Left lung (tissue), 10 donors: Measurements from ENCODE around the gene AGMO. TPM values are rescaled to one million over a fixed set of nuclear protein-coding genes. Genes with fewer than 3 reads are reported as not detected.

ENCODE experiments used
- ATAC-seq: fragments of 200-7000 bp; cut with Tn5 transposase; one replicate; pipeline ENCODE4 v1.9.1; 2020; ENCODE audit warnings: moderate library complexity
- DNase-seq, 4 donors: peaks; one replicate each; pipeline ENCODE4 v3.0.0-alpha.2; 2013 to 2020
- H3K27ac ChIP-seq, 2 donors: fragments of 200-600 bp; sonication (generic) in 1 of 2; one replicate each; pipeline versions ENCODE4 v1.5.0 to v1.8.0; 2020 to 2021
- H3K27me3 ChIP-seq, 2 donors: fragments of 200-600 bp; sonication (generic) in 1 of 2; one replicate each; pipeline versions ENCODE4 v1.5.0 to v1.8.0; 2020 to 2021
- H3K36me3 ChIP-seq, 2 donors: fragments of 200-600 bp; sonication (generic) in 1 of 2; one replicate each; pipeline versions ENCODE4 v1.5.0 to v1.8.0; 2020 to 2021
- H3K4me1 ChIP-seq, 2 donors: fragments of 200-600 bp; one replicate each; pipeline ENCODE4 v1.8.0; 2021
- H3K4me3 ChIP-seq, 2 donors: fragments of 200-600 bp; sonication (generic) in 1 of 2; one replicate each; pipeline versions ENCODE4 v1.5.0 to v1.8.0; 2020 to 2021; ENCODE audit warnings: mild to moderate bottlenecking in 1 of 2
- H3K9me3 ChIP-seq, 2 donors: fragments of 200-600 bp; sonication (generic) in 1 of 2; one replicate each; pipeline versions ENCODE4 v1.5.0 to v1.8.0; 2020 to 2021
- intact Hi-C, 2 donors: fragments of 100-400 bp; cut with DNase I; formaldehyde crosslinking; loops; one replicate each; pipeline versions ENCODE4 v1.11.2 to v1.14.2; 2022
- polyA plus RNA-seq, 6 donors: library from polyadenylated mRNA; unstranded; fragments of 120-200 nt; gene quantifications; one replicate each; pipeline ENCODE4 v1.2.1, GENCODE V29; 2013; ENCODE audit not compliant: insufficient read length in 6 of 6
- total RNA-seq, 2 donors: library from RNA; stranded (reverse); fragmentation: NEBNext Ultra II Directional; extraction: Animal tissue kit (Norgen Biotek cat#: 25700); gene quantifications; one replicate each; pipeline ENCODE4 v1.2.1, GENCODE V29; 2021
- TF ChIP-seq, protein P1 (sequence below), 2 donors: fragments of 200-600 bp; sonication (generic) in 1 of 2; IDR thresholded peaks; one replicate each; pipeline versions ENCODE4 v1.5.0 to v1.8.0; 2021; ENCODE audit warnings: antibody characterized with exemption in 2 of 2
- donor health status: DM: no; HTN: yes; CAD: no.
- donor health status: DM: no; HTN: no; CAD: no.

Gene AGMO
- total and polyA plus RNA-seq, 8 donors: 0.32 to 0.85 (median 0.42) TPM

DNA sequence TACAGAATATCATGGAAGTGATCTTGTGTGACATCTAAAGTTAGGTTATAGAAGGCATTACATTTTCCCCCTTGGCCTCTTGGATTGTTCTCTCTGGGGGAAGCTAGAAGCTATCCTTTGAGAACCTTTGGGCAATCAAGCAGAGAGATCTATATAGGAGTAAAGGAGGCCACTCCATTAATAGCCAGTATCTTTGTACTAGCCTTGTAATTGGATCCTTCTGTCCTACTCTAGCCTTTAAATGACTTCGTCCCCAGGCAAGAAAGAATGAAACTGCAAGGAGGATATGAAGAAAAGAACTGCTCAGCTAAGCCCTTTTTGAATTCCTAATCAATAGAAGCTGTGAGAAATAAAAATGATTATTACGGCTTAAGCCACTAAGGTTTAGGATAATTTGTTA lies 230.9 kb downstream of the AGMO start:
- TF ChIP-seq, protein P1, sequence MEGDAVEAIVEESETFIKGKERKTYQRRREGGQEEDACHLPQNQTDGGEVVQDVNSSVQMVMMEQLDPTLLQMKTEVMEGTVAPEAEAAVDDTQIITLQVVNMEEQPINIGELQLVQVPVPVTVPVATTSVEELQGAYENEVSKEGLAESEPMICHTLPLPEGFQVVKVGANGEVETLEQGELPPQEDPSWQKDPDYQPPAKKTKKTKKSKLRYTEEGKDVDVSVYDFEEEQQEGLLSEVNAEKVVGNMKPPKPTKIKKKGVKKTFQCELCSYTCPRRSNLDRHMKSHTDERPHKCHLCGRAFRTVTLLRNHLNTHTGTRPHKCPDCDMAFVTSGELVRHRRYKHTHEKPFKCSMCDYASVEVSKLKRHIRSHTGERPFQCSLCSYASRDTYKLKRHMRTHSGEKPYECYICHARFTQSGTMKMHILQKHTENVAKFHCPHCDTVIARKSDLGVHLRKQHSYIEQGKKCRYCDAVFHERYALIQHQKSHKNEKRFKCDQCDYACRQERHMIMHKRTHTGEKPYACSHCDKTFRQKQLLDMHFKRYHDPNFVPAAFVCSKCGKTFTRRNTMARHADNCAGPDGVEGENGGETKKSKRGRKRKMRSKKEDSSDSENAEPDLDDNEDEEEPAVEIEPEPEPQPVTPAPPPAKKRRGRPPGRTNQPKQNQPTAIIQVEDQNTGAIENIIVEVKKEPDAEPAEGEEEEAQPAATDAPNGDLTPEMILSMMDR (IDR thresholded peaks at IDR 0.05): no peak
- H3K4me3 ChIP-seq: no peak overlapping the region
- DNase-seq: no peak
- H3K27ac ChIP-seq: no peak overlapping the region
- ATAC-seq: no peak
- no peaks in the 10 kb centered on the region for H3K27me3 ChIP-seq
- no peaks in the 10 kb centered on the region for H3K9me3 ChIP-seq
- H3K4me1 ChIP-seq: no peaks in the 10 kb centered on the region
- no peaks in the 10 kb centered on the region for H3K36me3 ChIP-seq
- intact Hi-C loops: no loop called here

DNA sequence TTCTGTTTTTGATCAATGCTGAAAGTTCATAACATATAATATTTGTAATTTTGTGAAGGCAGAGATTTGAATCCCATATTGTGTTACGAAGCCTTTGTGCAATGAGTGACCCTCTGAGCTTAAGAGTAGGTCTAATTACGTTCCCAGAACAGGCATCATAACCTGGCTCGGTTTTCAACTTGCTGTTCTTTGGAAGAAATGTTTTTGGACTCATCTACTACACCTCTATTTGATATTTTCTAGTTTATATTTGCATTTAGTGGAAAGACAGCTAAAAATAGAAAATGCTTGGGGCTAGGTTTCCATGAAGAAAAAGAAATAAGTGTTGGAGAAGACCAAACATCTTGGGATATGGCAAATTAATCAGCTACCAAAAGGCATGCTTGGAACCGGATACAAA lies 234.8 kb downstream of the AGMO start:
- ATAC-seq: no peak
- Histone ChIP-seq H3K27ac (no peak overlapping the region), H3K9me3 (no peaks in the 10 kb centered on the region), H3K4me3 (no peak overlapping the region), H3K4me1 (no peaks in the 10 kb centered on the region), H3K27me3 (no peaks in the 10 kb centered on the region), H3K36me3 (no peaks in the 10 kb centered on the region)
- intact Hi-C loops: no loop called here
- DNase-seq: no peak
- TF ChIP-seq, protein P1 (IDR thresholded peaks at IDR 0.05): no peak

DNA sequence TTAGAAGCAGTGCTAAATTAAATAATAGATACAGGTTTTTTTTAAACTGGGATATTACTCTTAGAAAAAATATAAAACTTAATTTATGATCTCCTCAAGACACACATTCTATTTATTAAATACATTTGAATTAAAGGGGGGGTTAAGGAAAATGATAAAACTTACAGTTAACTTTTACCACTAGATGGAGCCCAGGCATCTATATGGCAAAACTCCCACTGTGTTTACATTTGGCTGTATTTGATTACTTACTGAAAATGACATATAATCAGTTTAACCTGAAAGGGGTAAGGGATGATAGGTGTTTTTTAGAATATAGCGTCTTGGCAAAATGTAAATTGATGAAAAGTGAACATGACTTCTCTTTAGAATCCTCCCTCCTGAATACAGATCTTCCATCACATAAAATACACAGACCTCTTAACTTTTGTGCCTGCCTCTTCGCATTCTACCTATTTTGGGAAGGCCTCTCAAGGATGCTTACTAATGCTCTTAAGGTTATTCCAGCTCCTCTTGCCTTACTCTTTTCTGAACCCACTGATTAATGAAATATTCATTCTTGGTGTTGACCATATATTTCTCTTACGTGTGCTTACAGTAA lies 235.7 kb downstream of the AGMO start:
- no peaks in the 10 kb centered on the region for H3K9me3 ChIP-seq
- H3K4me3 ChIP-seq: no peak overlapping the region
- no peaks in the 10 kb centered on the region for H3K36me3 ChIP-seq
- no peaks in the 10 kb centered on the region for H3K27me3 ChIP-seq
- DNase-seq: peak in 2 of 4 donors; percentile 36 to 39
- H3K27ac ChIP-seq: no peak overlapping the region
- intact Hi-C loops: no loop called here
- TF ChIP-seq, protein P1 (IDR thresholded peaks at IDR 0.05): peak in 1 of 2 donors; percentile 42
- no peaks in the 10 kb centered on the region for H3K4me1 ChIP-seq
- no peak for ATAC-seq

DNA sequence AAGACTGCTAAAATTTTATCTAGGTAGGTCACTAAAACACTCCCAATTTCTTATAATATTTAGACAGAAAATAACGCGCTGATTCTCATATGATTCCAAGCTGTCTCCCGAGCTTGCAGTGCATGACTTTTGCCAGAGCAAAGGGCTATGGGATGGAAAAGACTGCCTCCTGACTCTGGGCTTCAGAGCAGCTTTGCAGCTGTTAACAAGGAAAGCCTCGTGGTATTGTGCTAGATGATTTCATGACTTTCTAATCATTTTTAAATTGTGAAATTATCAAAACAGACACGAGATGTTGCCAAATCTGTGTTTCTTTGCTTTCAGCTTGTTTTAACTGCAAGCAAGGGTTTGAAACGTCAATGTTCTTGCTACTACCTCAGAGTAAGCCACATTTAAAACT lies 238.3 kb downstream of the AGMO start:
- H3K36me3 ChIP-seq: no peaks in the 10 kb centered on the region
- H3K4me1 ChIP-seq: no peaks in the 10 kb centered on the region
- peak; percentile 34 for ATAC-seq
- intact Hi-C loops: no loop called here
- H3K4me3 ChIP-seq: no peak overlapping the region
- TF ChIP-seq, protein P1 (IDR thresholded peaks at IDR 0.05): no peak
- H3K27ac ChIP-seq: no peak overlapping the region
- H3K27me3 ChIP-seq: no peaks in the 10 kb centered on the region
- DNase-seq: peak in 2 of 4 donors; percentile 57 to 76
- no peaks in the 10 kb centered on the region for H3K9me3 ChIP-seq

DNA sequence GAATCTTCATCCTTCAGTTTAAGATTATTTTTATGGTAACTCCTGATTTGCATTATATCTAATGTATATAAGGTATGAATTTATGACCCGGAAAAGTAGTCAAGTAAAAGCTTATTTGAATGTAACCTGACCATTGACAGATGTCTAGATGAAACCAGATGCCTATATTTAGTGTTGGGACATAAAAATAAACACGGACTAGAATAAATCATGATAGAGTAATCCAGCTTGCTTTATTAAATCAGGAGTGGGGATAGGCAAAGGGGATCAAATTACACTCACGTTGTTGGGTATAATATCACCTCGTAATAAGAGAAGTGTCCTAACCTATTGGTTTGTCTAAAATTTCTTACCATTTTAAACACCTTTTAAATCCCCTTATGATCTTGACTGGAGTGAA lies 244.6 kb downstream of the AGMO start:
- TF ChIP-seq, protein P1 (IDR thresholded peaks at IDR 0.05): no peak
- ATAC-seq: no peak
- intact Hi-C loops: no loop called here
- Histone ChIP-seq H3K36me3 (no peaks in the 10 kb centered on the region), H3K9me3 (no peaks in the 10 kb centered on the region), H3K27me3 (no peaks in the 10 kb centered on the region), H3K4me3 (no peak overlapping the region), H3K27ac (no peak overlapping the region), H3K4me1 (no peaks in the 10 kb centered on the region)
- no peak for DNase-seq
